D721Med (cell line): Measurements from ENCODE around the gene ABLIM1.

Source experiments
- DNase-seq: peaks from one replicate; pipeline ENCODE4 v3.0.0; 2011; ENCODE audit warnings: low spot score; ENCODE audit not compliant: insufficient read length
- FAIRE-seq: peaks from 2 replicates; lab custom pipeline; 2011; peaks lifted over from hg19 to GRCh38; lab: Jason Lieb, UNC
- CTCF ChIP-seq: IDR thresholded peaks from 2 replicates; pipeline ENCODE4 v1.5.1; 2012; ENCODE audit warnings: mild to moderate bottlenecking, control low read depth; ENCODE audit not compliant: insufficient read depth; ENCODE audit errors: missing control alignments

ABLIM1 gene

DNA sequence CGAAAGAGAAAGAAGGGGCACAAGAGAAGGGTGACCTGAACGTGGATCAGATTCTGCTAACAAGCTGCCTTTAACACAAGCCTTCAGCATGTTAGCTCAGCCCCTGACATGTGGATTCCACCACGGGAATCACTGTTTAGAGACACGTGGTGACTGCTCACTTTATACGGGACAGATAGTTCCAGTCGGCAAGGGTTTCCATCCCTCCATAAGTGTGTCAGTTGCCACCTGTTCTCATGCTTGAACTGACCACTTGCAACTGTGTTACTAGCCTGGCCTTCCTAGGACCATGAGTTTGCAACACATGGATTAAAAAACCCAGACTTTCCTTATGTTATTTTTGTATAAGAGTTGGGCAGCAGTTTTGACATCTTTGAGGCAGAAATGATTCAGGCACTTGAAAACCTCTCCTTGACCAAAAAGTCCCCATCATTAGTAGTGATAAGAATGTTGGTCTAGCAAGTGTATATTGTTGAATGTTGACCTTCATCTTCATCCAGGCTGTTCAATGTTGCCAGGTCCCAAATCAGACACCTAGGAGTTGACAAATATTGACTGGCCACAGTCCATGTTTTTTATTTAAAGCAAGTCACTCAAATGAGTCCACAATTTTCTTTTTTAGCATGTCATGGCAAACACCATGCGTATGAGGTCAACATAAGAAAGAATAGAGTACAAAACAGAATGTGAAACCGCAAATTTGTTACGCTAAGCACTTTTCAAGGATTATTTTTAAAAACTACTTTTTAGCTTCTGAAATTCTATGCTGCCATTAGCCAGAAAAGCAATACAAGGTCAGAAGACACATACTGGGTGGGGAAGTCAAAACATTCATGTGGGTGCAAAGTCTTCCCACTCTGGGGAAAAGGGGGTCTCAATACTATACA, 101.6 kb downstream of the ABLIM1 start:
- FAIRE-seq (no peak), DNase-seq (no peak)
- TF ChIP-seq CTCF, result no peak

GRCh38 chr10:114553436-114553835, 104.6 kb downstream of the ABLIM1 start:
- no peak for FAIRE-seq
- no peak for TF ChIP-seq CTCF
- no peak for DNase-seq

GRCh38 chr10:114552050-114552449, 106.0 kb downstream of the ABLIM1 start:
- no peak for DNase-seq
- no peak for TF ChIP-seq CTCF

GRCh38 chr10:114551636-114551972, 106.5 kb downstream of the ABLIM1 start:
- FAIRE-seq, result no peak
- DNase-seq, result no peak
- no peak for TF ChIP-seq CTCF

More at GRCh38 chr10:114552050-114552449, 106.0 kb downstream of the ABLIM1 start:
- no peak for FAIRE-seq

GRCh38 chr10:114550756-114551635, 107.1 kb downstream of the ABLIM1 start:
- no peak for FAIRE-seq
- TF ChIP-seq CTCF, result peak; percentile 47
- no peak for DNase-seq

- FAIRE-seq (no peak), DNase-seq (no peak)
- no peak for TF ChIP-seq CTCF
These were observed 109.4 kb downstream of the ABLIM1 start for GRCh38 chr10:114548662-114549061.
